ENCODE results near the gene GBP6. TPM values are rescaled to one million over a fixed set of nuclear protein-coding genes. Genes with fewer than 3 reads are reported as not detected.

The GBP6 gene
- total RNA-seq, 1 donor from 2014 or later, result not detected

- TF ChIP-seq, protein P1, sequence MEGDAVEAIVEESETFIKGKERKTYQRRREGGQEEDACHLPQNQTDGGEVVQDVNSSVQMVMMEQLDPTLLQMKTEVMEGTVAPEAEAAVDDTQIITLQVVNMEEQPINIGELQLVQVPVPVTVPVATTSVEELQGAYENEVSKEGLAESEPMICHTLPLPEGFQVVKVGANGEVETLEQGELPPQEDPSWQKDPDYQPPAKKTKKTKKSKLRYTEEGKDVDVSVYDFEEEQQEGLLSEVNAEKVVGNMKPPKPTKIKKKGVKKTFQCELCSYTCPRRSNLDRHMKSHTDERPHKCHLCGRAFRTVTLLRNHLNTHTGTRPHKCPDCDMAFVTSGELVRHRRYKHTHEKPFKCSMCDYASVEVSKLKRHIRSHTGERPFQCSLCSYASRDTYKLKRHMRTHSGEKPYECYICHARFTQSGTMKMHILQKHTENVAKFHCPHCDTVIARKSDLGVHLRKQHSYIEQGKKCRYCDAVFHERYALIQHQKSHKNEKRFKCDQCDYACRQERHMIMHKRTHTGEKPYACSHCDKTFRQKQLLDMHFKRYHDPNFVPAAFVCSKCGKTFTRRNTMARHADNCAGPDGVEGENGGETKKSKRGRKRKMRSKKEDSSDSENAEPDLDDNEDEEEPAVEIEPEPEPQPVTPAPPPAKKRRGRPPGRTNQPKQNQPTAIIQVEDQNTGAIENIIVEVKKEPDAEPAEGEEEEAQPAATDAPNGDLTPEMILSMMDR (IDR thresholded peaks at IDR 0.05), result peak; percentile 80
- Mint-ChIP-seq H3K27ac (ENCODE audit: unreplicated experiment) (no peak overlapping the region), H3K9me3 (ENCODE audit: unreplicated experiment) (no peaks in the 10 kb centered on the region), H3K4me3 (ENCODE audit: unreplicated experiment) (no peak overlapping the region), H3K36me3 (ENCODE audit: unreplicated experiment) (no peaks in the 10 kb centered on the region), H3K27me3 (ENCODE audit: unreplicated experiment) (peaks cover 16% of the 10 kb centered on the region), H3K4me1 (ENCODE audit: unreplicated experiment) (peaks cover 2% of the 10 kb centered on the region)
- DNase-seq (ENCODE audit: extremely low spot score, unreplicated experiment), result no peak
These were observed 5.5 kb upstream of the GBP6 start for GRCh38 chr1:89358287-89358893.

GRCh38 chr1:89360716-89361115 lies 3.1 kb upstream of the GBP6 start:
- no peak for DNase-seq (ENCODE audit: extremely low spot score, unreplicated experiment)
- Mint-ChIP-seq H3K27me3 (ENCODE audit: unreplicated experiment) (peaks cover 14% of the 10 kb centered on the region), H3K9me3 (ENCODE audit: unreplicated experiment) (no peaks in the 10 kb centered on the region), H3K27ac (ENCODE audit: unreplicated experiment) (no peak overlapping the region), H3K4me1 (ENCODE audit: unreplicated experiment) (peaks cover 2% of the 10 kb centered on the region), H3K4me3 (ENCODE audit: unreplicated experiment) (no peak overlapping the region), H3K36me3 (ENCODE audit: unreplicated experiment) (no peaks in the 10 kb centered on the region)
- TF ChIP-seq, protein P1 (IDR thresholded peaks at IDR 0.05), result no peak

DNA sequence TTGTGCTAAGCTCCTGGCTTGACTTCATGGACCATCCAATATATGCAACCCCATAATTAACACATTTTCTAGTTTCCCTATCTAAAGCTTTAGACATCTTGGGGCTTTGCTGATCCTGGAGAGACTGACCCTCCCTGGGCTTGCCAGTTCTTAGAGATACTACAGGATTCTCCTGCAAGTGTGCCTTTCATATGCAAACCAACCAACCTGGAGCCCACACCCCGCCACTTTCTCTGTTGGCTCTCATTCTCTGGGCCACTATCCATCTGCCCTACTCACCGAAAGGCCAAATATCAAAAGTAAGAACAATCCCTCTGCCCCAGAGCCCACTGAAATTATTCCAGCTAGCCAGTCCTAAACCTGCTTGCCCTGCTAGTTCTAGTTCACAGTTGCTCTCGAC lies 2.2 kb upstream of the GBP6 start:
- no peak for DNase-seq (ENCODE audit: extremely low spot score, unreplicated experiment)
- Mint-ChIP-seq H3K9me3 (ENCODE audit: unreplicated experiment) (no peaks in the 10 kb centered on the region), H3K36me3 (ENCODE audit: unreplicated experiment) (no peaks in the 10 kb centered on the region), H3K27me3 (ENCODE audit: unreplicated experiment) (peaks cover 13% of the 10 kb centered on the region), H3K27ac (ENCODE audit: unreplicated experiment) (no peak overlapping the region), H3K4me3 (ENCODE audit: unreplicated experiment) (no peak overlapping the region), H3K4me1 (ENCODE audit: unreplicated experiment) (peaks cover 2% of the 10 kb centered on the region)
- TF ChIP-seq, protein P1 (IDR thresholded peaks at IDR 0.05), result no peak

GRCh38 chr1:89363196-89363595 lies 663 bp upstream of the GBP6 start:
- H3K4me3 Mint-ChIP-seq (ENCODE audit: unreplicated experiment), result no peak overlapping the region
- H3K27me3 Mint-ChIP-seq (ENCODE audit: unreplicated experiment), result peaks cover 10% of the 10 kb centered on the region
- H3K27ac Mint-ChIP-seq (ENCODE audit: unreplicated experiment), result no peak overlapping the region
- no peak for DNase-seq (ENCODE audit: extremely low spot score, unreplicated experiment)
- peaks cover under 1% of the 10 kb centered on the region for H3K4me1 Mint-ChIP-seq (ENCODE audit: unreplicated experiment)
- H3K9me3 Mint-ChIP-seq (ENCODE audit: unreplicated experiment), result no peaks in the 10 kb centered on the region
- H3K36me3 Mint-ChIP-seq (ENCODE audit: unreplicated experiment), result no peaks in the 10 kb centered on the region
- TF ChIP-seq, protein P1 (IDR thresholded peaks at IDR 0.05), result no peak

DNA sequence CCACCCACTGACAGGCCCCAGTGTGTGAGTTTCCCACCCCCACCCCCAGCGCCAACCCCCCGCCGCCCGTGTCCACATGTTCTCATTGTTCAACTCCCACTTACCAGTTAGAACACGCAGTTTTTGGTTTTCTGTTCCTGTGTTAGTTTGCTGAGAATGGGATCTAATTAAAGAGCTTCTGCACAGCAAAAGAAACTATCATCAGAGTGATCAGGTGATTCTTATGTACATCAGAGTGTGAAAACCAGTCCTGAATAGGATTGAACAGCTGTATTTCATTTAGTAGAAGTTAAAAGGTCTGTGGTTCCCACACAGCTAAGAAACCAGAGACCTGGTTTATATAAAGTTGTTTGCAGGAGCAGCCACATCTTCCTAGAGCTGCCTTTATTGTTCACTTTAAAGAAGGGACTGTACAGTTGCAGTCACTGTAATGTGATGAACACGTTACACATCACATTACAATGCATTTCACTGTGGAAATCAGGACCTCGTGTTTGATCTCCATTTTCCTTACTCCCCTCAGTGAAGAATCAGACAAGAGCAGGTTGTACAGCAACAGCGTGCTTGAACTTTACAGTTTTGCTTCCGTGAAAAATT lies 1.2 kb downstream of the GBP6 start:
- no peaks in the 10 kb centered on the region for H3K4me1 Mint-ChIP-seq (ENCODE audit: unreplicated experiment)
- peaks cover 9% of the 10 kb centered on the region for H3K27me3 Mint-ChIP-seq (ENCODE audit: unreplicated experiment)
- H3K27ac Mint-ChIP-seq (ENCODE audit: unreplicated experiment), result no peak overlapping the region
- no peak overlapping the region for H3K4me3 Mint-ChIP-seq (ENCODE audit: unreplicated experiment)
- TF ChIP-seq, protein P1 (IDR thresholded peaks at IDR 0.05), result no peak
- DNase-seq (ENCODE audit: extremely low spot score, unreplicated experiment), result no peak
- no peaks in the 10 kb centered on the region for H3K36me3 Mint-ChIP-seq (ENCODE audit: unreplicated experiment)
- H3K9me3 Mint-ChIP-seq (ENCODE audit: unreplicated experiment), result no peaks in the 10 kb centered on the region

Measured in osteocyte (in vitro differentiated cells).